A673 (cell line): ENCODE results near the gene KRTAP1-5.

Source experiments
- EZH2 ChIP-seq: fragments of 200-600 bp; sonication (generic); IDR thresholded peaks from 2 replicates; pipeline ENCODE4 v1.6.1; 2017; ENCODE audit warnings: borderline replicate concordance, low read depth, mild to moderate bottlenecking, mixed read lengths, antibody characterized with exemption, low read length; ENCODE audit not compliant: poor library complexity, severe bottlenecking
- TF ChIP-seq, protein P1 (sequence below): fragments of 300-800, 200-600 bp; sonication (generic); conservative IDR thresholded peaks from 2 replicates; pipeline ENCODE4 v1.5.1; 2017; ENCODE audit warnings: low read depth, mild to moderate bottlenecking, antibody characterized with exemption, low read length, moderate library complexity, mixed read lengths

DNA sequence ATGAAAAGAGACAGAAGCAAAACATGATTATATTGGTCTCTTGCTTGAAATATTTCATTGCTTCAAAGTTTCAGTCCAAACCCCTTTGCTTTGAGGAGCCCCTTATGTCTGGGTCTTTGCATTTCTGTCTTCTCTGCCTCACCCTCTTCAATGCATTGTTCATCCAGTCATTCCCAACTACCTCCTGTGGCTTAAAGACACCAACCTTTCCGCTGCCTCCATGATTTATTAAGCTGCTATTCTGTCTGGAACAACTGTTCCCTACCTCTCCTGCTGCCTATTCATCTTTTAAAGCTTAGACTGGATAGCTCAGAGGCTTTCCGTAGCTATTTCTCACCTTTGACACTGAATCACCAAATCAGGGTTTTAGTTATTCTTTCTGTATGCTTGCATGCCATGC is 29.6 kb downstream of the KRTAP1-5 start:
- TF ChIP-seq, protein P1, sequence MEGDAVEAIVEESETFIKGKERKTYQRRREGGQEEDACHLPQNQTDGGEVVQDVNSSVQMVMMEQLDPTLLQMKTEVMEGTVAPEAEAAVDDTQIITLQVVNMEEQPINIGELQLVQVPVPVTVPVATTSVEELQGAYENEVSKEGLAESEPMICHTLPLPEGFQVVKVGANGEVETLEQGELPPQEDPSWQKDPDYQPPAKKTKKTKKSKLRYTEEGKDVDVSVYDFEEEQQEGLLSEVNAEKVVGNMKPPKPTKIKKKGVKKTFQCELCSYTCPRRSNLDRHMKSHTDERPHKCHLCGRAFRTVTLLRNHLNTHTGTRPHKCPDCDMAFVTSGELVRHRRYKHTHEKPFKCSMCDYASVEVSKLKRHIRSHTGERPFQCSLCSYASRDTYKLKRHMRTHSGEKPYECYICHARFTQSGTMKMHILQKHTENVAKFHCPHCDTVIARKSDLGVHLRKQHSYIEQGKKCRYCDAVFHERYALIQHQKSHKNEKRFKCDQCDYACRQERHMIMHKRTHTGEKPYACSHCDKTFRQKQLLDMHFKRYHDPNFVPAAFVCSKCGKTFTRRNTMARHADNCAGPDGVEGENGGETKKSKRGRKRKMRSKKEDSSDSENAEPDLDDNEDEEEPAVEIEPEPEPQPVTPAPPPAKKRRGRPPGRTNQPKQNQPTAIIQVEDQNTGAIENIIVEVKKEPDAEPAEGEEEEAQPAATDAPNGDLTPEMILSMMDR, result no peak
- no peak for TF ChIP-seq EZH2
